Measurements from ENCODE around the gene PPP2R2D. TPM values are rescaled to one million over a fixed set of nuclear protein-coding genes. Genes with fewer than 3 reads are reported as not detected.

PPP2R2D gene
- polyA plus RNA-seq, 1 donor (not counting 4 experiments of a cell fraction or from before 2014, with no cell fraction given), result 49.1 TPM

DNA sequence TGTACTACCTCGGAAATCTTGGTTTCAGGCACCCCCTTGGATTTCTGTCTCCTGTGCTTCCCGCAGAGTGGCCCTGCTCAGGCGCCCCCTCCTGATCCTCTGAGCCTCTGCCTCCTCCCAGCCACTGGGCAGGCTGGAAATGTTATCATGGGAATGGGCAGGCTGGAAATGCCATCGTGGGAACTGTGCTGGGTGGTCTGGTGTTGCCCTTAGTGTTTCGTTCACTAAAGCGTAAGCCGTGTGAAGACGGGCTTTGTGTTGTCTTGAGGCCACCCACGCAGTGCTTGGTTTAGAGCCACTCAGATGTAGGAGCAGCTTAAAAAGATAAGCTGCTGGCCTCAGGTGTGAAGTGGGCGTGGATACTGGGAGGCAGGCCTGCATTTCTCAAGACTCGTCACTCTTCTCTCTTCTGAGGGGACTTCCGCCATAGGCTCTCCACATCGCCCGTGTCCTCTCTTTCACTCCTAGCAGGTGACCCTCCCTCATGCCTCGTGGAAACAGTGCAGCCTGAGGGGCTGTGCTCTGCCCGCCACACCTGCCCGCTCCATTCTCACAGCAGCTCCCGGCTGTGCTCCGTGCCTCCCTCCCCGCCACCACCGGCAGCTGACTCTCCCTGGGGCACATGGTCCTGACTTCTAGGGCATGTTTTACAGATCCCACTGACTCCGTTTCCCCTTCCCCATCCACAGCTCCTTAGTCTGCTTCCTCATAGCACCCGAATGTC lies 28.5 kb downstream of the PPP2R2D start:
- Histone ChIP-seq H3K27me3 (ENCODE audit: control insufficient read depth, extremely low read depth, insufficient read depth, low read length) (no peaks in the 10 kb centered on the region), H3K36me3 (ENCODE audit: control insufficient read depth in 2 of 2, extremely low read depth in 1 of 2, insufficient read depth in 2 of 2, low read length in 2 of 2) (peaks cover 3 to 11% of the 10 kb centered on the region in 2 experiments), H3K4me2 (ENCODE audit: control insufficient read depth, extremely low read depth, insufficient read depth, low read depth, low read length) (no peak overlapping the region), H3K4me1 (ENCODE audit: control insufficient read depth, extremely low read depth, insufficient read depth, low read length) (peaks cover 3% of the 10 kb centered on the region), H3K9me1 (ENCODE audit: control insufficient read depth, extremely low read depth, insufficient read depth, low read length) (no peaks in the 10 kb centered on the region), H3K79me2 (ENCODE audit: control insufficient read depth, insufficient read depth, low read length) (peaks cover 99% of the 10 kb centered on the region), H3K27ac (ENCODE audit: control insufficient read depth, insufficient read depth, low read length) (no peak overlapping the region), H3K4me3 (ENCODE audit: control insufficient read depth in 2 of 3, extremely low read depth in 1 of 3, insufficient read depth in 2 of 3, low read depth in 1 of 3, low read length in 3 of 3) (no peak overlapping the region), H3K9me3 (ENCODE audit: control insufficient read depth, low read depth, low read length) (peaks cover 2% of the 10 kb centered on the region), H3K9ac (ENCODE audit: control insufficient read depth, extremely low read depth, insufficient read depth, low read length) (no peak overlapping the region), H2AFZ (ENCODE audit: control insufficient read depth, low read length) (no peak overlapping the region), H4K20me1 (ENCODE audit: control insufficient read depth, extremely low read depth, insufficient read depth, low read length) (peaks cover 20% of the 10 kb centered on the region)
- no peak for TF ChIP-seq EZH2 (IDR thresholded peaks at IDR 0.05; ENCODE audit: low read length)
- TF ChIP-seq, protein P1, sequence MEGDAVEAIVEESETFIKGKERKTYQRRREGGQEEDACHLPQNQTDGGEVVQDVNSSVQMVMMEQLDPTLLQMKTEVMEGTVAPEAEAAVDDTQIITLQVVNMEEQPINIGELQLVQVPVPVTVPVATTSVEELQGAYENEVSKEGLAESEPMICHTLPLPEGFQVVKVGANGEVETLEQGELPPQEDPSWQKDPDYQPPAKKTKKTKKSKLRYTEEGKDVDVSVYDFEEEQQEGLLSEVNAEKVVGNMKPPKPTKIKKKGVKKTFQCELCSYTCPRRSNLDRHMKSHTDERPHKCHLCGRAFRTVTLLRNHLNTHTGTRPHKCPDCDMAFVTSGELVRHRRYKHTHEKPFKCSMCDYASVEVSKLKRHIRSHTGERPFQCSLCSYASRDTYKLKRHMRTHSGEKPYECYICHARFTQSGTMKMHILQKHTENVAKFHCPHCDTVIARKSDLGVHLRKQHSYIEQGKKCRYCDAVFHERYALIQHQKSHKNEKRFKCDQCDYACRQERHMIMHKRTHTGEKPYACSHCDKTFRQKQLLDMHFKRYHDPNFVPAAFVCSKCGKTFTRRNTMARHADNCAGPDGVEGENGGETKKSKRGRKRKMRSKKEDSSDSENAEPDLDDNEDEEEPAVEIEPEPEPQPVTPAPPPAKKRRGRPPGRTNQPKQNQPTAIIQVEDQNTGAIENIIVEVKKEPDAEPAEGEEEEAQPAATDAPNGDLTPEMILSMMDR (optimal IDR thresholded peaks at IDR 0.05 in 1 of 3, IDR thresholded peaks at IDR 0.05 in 1 of 3, conservative IDR thresholded peaks at IDR 0.05 in 1 of 3; ENCODE audit: extremely low read depth in 1 of 3, insufficient read depth in 2 of 3, low read length in 3 of 3), result no peak
- FAIRE-seq (no peak), DNase-seq (ENCODE audit: low read depth, low spot score) (no peak)
- dilution Hi-C loops (cut with MboI; ENCODE audit: extremely low pct_ligation_motif_present, low sequenced_read_pairs), result no loop called here

DNA sequence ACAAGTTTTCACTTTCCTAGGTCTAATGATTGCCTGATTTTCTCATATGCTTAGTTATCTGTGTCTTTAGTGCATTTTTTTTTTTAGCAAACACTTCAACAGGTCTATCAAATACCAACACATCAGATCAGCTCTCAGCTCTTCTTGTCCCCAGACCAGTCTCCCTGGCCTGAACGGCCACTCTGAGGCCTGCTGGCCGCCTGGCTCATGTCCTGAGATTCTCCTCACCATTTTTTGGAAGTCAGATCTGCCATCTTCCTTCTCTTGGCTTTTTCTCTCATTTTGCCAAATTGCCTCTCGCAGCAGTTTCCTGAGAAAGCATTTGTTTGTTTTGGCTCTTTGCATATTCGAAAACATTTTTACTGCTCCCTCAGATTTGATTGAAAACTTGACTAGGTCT lies 29.3 kb downstream of the PPP2R2D start:
- Histone ChIP-seq H3K9ac (ENCODE audit: control insufficient read depth, extremely low read depth, insufficient read depth, low read length) (no peak overlapping the region), H3K36me3 (ENCODE audit: control insufficient read depth in 2 of 2, extremely low read depth in 1 of 2, insufficient read depth in 2 of 2, low read length in 2 of 2) (peaks cover 9 to 14% of the 10 kb centered on the region in 2 experiments), H3K9me1 (ENCODE audit: control insufficient read depth, extremely low read depth, insufficient read depth, low read length) (no peaks in the 10 kb centered on the region), H3K4me2 (ENCODE audit: control insufficient read depth, extremely low read depth, insufficient read depth, low read depth, low read length) (no peak overlapping the region), H3K9me3 (ENCODE audit: control insufficient read depth, low read depth, low read length) (peaks cover under 1% of the 10 kb centered on the region), H3K27ac (ENCODE audit: control insufficient read depth, insufficient read depth, low read length) (no peak overlapping the region), H3K4me1 (ENCODE audit: control insufficient read depth, extremely low read depth, insufficient read depth, low read length) (peaks cover 3% of the 10 kb centered on the region), H2AFZ (ENCODE audit: control insufficient read depth, low read length) (no peak overlapping the region), H3K79me2 (ENCODE audit: control insufficient read depth, insufficient read depth, low read length) (peaks cover 99% of the 10 kb centered on the region), H3K27me3 (ENCODE audit: control insufficient read depth, extremely low read depth, insufficient read depth, low read length) (no peaks in the 10 kb centered on the region), H3K4me3 (ENCODE audit: control insufficient read depth in 2 of 3, extremely low read depth in 1 of 3, insufficient read depth in 2 of 3, low read depth in 1 of 3, low read length in 3 of 3) (no peak overlapping the region), H4K20me1 (ENCODE audit: control insufficient read depth, extremely low read depth, insufficient read depth, low read length) (peaks cover 22% of the 10 kb centered on the region)
- DNase-seq (ENCODE audit: low read depth, low spot score) (no peak), FAIRE-seq (no peak)
- TF ChIP-seq, protein P1 (optimal IDR thresholded peaks at IDR 0.05 in 1 of 3, IDR thresholded peaks at IDR 0.05 in 1 of 3, conservative IDR thresholded peaks at IDR 0.05 in 1 of 3; ENCODE audit: extremely low read depth in 1 of 3, insufficient read depth in 2 of 3, low read length in 3 of 3), result no peak
- no peak for TF ChIP-seq EZH2 (IDR thresholded peaks at IDR 0.05; ENCODE audit: low read length)
- dilution Hi-C loops (cut with MboI; ENCODE audit: extremely low pct_ligation_motif_present, low sequenced_read_pairs), result no loop called here

Data from keratinocyte (primary cell).